ENCODE measurements around the gene PISD.

PISD gene

GRCh38 chr22:31625661-31626426 is 36.2 kb downstream of the PISD start:
- DNase-seq (ENCODE audit: low read depth in 2 of 2) = no peak

GRCh38 chr22:31625257-31625640 is 36.8 kb downstream of the PISD start:
- no peak for DNase-seq (ENCODE audit: low read depth in 2 of 2)

- no peak for DNase-seq (ENCODE audit: low read depth in 2 of 2)
Measured at GRCh38 chr22:31623592-31624304, 38.3 kb downstream of the PISD start.

GRCh38 chr22:31622980-31623379 is 39.0 kb downstream of the PISD start:
- DNase-seq (ENCODE audit: low read depth in 2 of 2) = no peak

- DNase-seq (ENCODE audit: low read depth in 2 of 2) = no peak
Measured at GRCh38 chr22:31621507-31622124, 40.4 kb downstream of the PISD start.

- no peak for DNase-seq (ENCODE audit: low read depth in 2 of 2)
Measured at GRCh38 chr22:31620756-31621480, 41.1 kb downstream of the PISD start.

GRCh38 chr22:31619611-31620300 is 42.3 kb downstream of the PISD start:
- DNase-seq (ENCODE audit: low read depth in 2 of 2) = no peak

- no peak for DNase-seq (ENCODE audit: low read depth in 2 of 2)
Measured at GRCh38 chr22:31618471-31619176, 43.4 kb downstream of the PISD start.

- DNase-seq (ENCODE audit: low read depth in 2 of 2) = no peak
Measured at GRCh38 chr22:31618057-31618456, 44.0 kb downstream of the PISD start.

GRCh38 chr22:31616315-31616980 is 45.6 kb downstream of the PISD start:
- peak; percentile 34 to 40 for DNase-seq (ENCODE audit: low read depth in 2 of 2)

GRCh38 chr22:31615940-31616314 is 46.1 kb downstream of the PISD start:
- DNase-seq (ENCODE audit: low read depth in 2 of 2) = no peak

- DNase-seq (ENCODE audit: low read depth in 2 of 2) = no peak
Measured at GRCh38 chr22:31615491-31615860, 46.5 kb downstream of the PISD start.

- no peak for DNase-seq (ENCODE audit: low read depth in 2 of 2)
Measured at GRCh38 chr22:31614781-31615490, 47.1 kb downstream of the PISD start.

- no peak for DNase-seq (ENCODE audit: low read depth in 2 of 2)
Measured at GRCh38 chr22:31613904-31614296, 48.1 kb downstream of the PISD start.

GRCh38 chr22:31613286-31613903 is 48.6 kb downstream of the PISD start:
- DNase-seq (ENCODE audit: low read depth in 2 of 2) = no peak

GRCh38 chr22:31612891-31613285 is 49.1 kb downstream of the PISD start:
- DNase-seq (ENCODE audit: low read depth in 2 of 2) = no peak

GRCh38 chr22:31611061-31611760 is 50.8 kb downstream of the PISD start:
- DNase-seq (ENCODE audit: low read depth in 2 of 2) = no peak

- no peak for DNase-seq (ENCODE audit: low read depth in 2 of 2)
Measured at GRCh38 chr22:31610611-31611010, 51.4 kb downstream of the PISD start.

GRCh38 chr22:31609716-31610115 is 52.3 kb downstream of the PISD start:
- no peak for DNase-seq (ENCODE audit: low read depth in 2 of 2)
